Measurements from ENCODE around the gene SZRD1. TPM values are rescaled to one million over a fixed set of nuclear protein-coding genes. Genes with fewer than 3 reads are reported as not detected.

SZRD1 gene
- total and polyA plus RNA-seq, 4 donors = 87.9 to 172 (median 119) TPM

- no peaks in the 10 kb centered on the region for H3K4me1 ChIP-seq (ENCODE audit: control insufficient read depth in 1 of 2, insufficient read depth in 2 of 2, low read length in 2 of 2)
- ATAC-seq (ENCODE audit: low FRiP score) = no peak
- peak in 1 of 2 donors; percentile 69 for DNase-seq
- WGBS, 2 donors = 88 to 91% methylated on average over 14 of the region's 14 CpGs
- H3K4me3 ChIP-seq (ENCODE audit: low read length in 2 of 2) = no peak overlapping the region
- H3K27me3 ChIP-seq (ENCODE audit: control insufficient read depth in 1 of 2, insufficient read depth in 2 of 2, low read length in 1 of 2) = no peaks in the 10 kb centered on the region
- H3K9me3 ChIP-seq (ENCODE audit: control insufficient read depth, low read length) = no peaks in the 10 kb centered on the region
- no peaks in the 10 kb centered on the region for H3K36me3 ChIP-seq (ENCODE audit: control insufficient read depth in 1 of 2, insufficient read depth in 2 of 2, low read length in 1 of 2)
- intact Hi-C loops (cut with DNase I) = loop anchor here in 1 of 2 donors (5.0 kb wide), 1 partner anchor 77 kb away; the partner anchor contains the start of gene SZRD1
- no peak overlapping the region for H3K27ac ChIP-seq (ENCODE audit: low read depth in 1 of 2, low read length in 2 of 2)
These were observed 77.1 kb downstream of the SZRD1 start for GRCh38 chr1:16443975-16444770.

DNA sequence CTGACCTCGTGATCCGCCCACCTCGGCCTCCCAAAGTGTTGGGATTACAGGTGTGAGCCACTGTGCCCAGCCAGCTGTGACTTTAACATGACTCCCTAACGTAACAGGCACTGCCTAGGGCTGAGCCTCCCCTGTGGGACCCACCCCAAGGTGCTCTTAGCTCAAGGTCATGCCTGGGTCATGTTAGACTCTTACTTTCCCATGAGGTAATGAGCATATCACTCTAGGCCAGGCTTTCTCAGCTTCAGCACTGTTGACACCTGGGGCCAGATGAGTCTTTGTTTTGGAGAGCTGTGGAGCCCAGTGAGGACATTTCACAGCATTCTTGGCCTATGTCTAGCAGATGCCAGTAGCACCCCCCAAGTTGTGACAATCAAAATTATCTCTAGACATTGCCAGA lies 78.0 kb downstream of the SZRD1 start:
- ATAC-seq (ENCODE audit: low FRiP score) (no peak), DNase-seq (no peak)
- H3K36me3 ChIP-seq (ENCODE audit: control insufficient read depth in 1 of 2, insufficient read depth in 2 of 2, low read length in 1 of 2) = no peaks in the 10 kb centered on the region
- H3K27ac ChIP-seq (ENCODE audit: low read depth in 1 of 2, low read length in 2 of 2) = no peak overlapping the region
- no peaks in the 10 kb centered on the region for H3K4me1 ChIP-seq (ENCODE audit: control insufficient read depth in 1 of 2, insufficient read depth in 2 of 2, low read length in 2 of 2)
- no peak overlapping the region for H3K4me3 ChIP-seq (ENCODE audit: low read length in 2 of 2)
- H3K27me3 ChIP-seq (ENCODE audit: control insufficient read depth in 1 of 2, insufficient read depth in 2 of 2, low read length in 1 of 2) = no peaks in the 10 kb centered on the region
- 89 to 93% methylated on average over 4 of the region's 4 CpGs for WGBS, 2 donors
- no peaks in the 10 kb centered on the region for H3K9me3 ChIP-seq (ENCODE audit: control insufficient read depth, low read length)
- intact Hi-C loops (cut with DNase I) = no loop called here

GRCh38 chr1:16446116-16446515 lies 79.1 kb downstream of the SZRD1 start:
- H3K36me3 ChIP-seq (ENCODE audit: control insufficient read depth in 1 of 2, insufficient read depth in 2 of 2, low read length in 1 of 2) = no peaks in the 10 kb centered on the region
- no peaks in the 10 kb centered on the region for H3K27me3 ChIP-seq (ENCODE audit: control insufficient read depth in 1 of 2, insufficient read depth in 2 of 2, low read length in 1 of 2)
- H3K4me1 ChIP-seq (ENCODE audit: control insufficient read depth in 1 of 2, insufficient read depth in 2 of 2, low read length in 2 of 2) = no peaks in the 10 kb centered on the region
- no peaks in the 10 kb centered on the region for H3K9me3 ChIP-seq (ENCODE audit: control insufficient read depth, low read length)
- no peak overlapping the region for H3K27ac ChIP-seq (ENCODE audit: low read depth in 1 of 2, low read length in 2 of 2)
- no peak overlapping the region for H3K4me3 ChIP-seq (ENCODE audit: low read length in 2 of 2)
- DNase-seq (no peak), ATAC-seq (ENCODE audit: low FRiP score) (no peak)
- 89 to 94% methylated on average over 10 of the region's 10 CpGs for WGBS, 2 donors
- intact Hi-C loops (cut with DNase I) = no loop called here

- no peak overlapping the region for H3K4me3 ChIP-seq (ENCODE audit: low read length in 2 of 2)
- H3K36me3 ChIP-seq (ENCODE audit: control insufficient read depth in 1 of 2, insufficient read depth in 2 of 2, low read length in 1 of 2) = peaks cover 0 to 3% of the 10 kb centered on the region in 2 donors
- no peaks in the 10 kb centered on the region for H3K9me3 ChIP-seq (ENCODE audit: control insufficient read depth, low read length)
- no peak for ATAC-seq (ENCODE audit: low FRiP score)
- 94 to 98% methylated on average over 9 of the region's 9 CpGs for WGBS, 2 donors
- peak in 1 of 2 donors; percentile 55 for DNase-seq
- H3K27me3 ChIP-seq (ENCODE audit: control insufficient read depth in 1 of 2, insufficient read depth in 2 of 2, low read length in 1 of 2) = no peaks in the 10 kb centered on the region
- H3K4me1 ChIP-seq (ENCODE audit: control insufficient read depth in 1 of 2, insufficient read depth in 2 of 2, low read length in 2 of 2) = no peaks in the 10 kb centered on the region
- no peak overlapping the region for H3K27ac ChIP-seq (ENCODE audit: low read depth in 1 of 2, low read length in 2 of 2)
- intact Hi-C loops (cut with DNase I) = no loop called here
These were observed 80.6 kb downstream of the SZRD1 start for GRCh38 chr1:16447641-16448040.

Other genes starting within 250 kb of the SZRD1 start
- gene EPHA2, start 211.2 kb upstream of the SZRD1 start, total RNA-seq = 10 to 100 TPM; 25.2 to 25.9 TPM
- 1 to 10 TPM; 5.4 to 6.3 TPM for gene EPHA2, start 211.2 kb upstream of the SZRD1 start, polyA plus RNA-seq
- gene ARHGEF19, start 154.6 kb upstream of the SZRD1 start, total RNA-seq = 1 to 10 TPM; 7.1 to 8.6 TPM
- 10 to 100 TPM in 1 of 2 donors, 1 to 10 TPM in 1; 3.3 to 19.7 TPM for gene ARHGEF19, start 154.6 kb upstream of the SZRD1 start, polyA plus RNA-seq
- 1 to 10 TPM; 2.6 to 6.4 TPM for gene CPLANE2, start 130.1 kb upstream of the SZRD1 start, total RNA-seq
- 1 to 10 TPM; 1.9 to 3.2 TPM for gene CPLANE2, start 130.1 kb upstream of the SZRD1 start, polyA plus RNA-seq
- gene FBXO42, start 14.8 kb upstream of the SZRD1 start, total RNA-seq = 10 to 100 TPM; 32.5 to 33.3 TPM
- 10 to 100 TPM in 1 of 2 donors, 1 to 10 TPM in 1; 9.4 to 33.2 TPM for gene FBXO42, start 14.8 kb upstream of the SZRD1 start, polyA plus RNA-seq
- not detected for gene SPATA21, start 70.2 kb downstream of the SZRD1 start, total RNA-seq
- under 1 TPM; 0.33 to 0.38 TPM for gene SPATA21, start 70.2 kb downstream of the SZRD1 start, polyA plus RNA-seq
- gene NECAP2, start 73.5 kb downstream of the SZRD1 start, total RNA-seq = 10 to 100 TPM; 38.1 to 60.4 TPM
- gene NECAP2, start 73.5 kb downstream of the SZRD1 start, polyA plus RNA-seq = 10 to 100 TPM; 37.5 to 38.1 TPM
- 1,000 to 10,000 TPM; 7,231 to 8,154 TPM for gene RNU1-1, start 147.0 kb downstream of the SZRD1 start, total RNA-seq
- gene RNU1-1, start 147.0 kb downstream of the SZRD1 start, polyA plus RNA-seq = not detected
- gene NBPF1, start 246.3 kb downstream of the SZRD1 start, total RNA-seq = 10 to 100 TPM; 15.5 to 55.0 TPM
- 1 to 10 TPM; 7.9 to 9.6 TPM for gene NBPF1, start 246.3 kb downstream of the SZRD1 start, polyA plus RNA-seq

All from aorta (tissue), 5 donors.